ENCODE measurements around the gene RALGPS1.

Gene RALGPS1

DNA sequence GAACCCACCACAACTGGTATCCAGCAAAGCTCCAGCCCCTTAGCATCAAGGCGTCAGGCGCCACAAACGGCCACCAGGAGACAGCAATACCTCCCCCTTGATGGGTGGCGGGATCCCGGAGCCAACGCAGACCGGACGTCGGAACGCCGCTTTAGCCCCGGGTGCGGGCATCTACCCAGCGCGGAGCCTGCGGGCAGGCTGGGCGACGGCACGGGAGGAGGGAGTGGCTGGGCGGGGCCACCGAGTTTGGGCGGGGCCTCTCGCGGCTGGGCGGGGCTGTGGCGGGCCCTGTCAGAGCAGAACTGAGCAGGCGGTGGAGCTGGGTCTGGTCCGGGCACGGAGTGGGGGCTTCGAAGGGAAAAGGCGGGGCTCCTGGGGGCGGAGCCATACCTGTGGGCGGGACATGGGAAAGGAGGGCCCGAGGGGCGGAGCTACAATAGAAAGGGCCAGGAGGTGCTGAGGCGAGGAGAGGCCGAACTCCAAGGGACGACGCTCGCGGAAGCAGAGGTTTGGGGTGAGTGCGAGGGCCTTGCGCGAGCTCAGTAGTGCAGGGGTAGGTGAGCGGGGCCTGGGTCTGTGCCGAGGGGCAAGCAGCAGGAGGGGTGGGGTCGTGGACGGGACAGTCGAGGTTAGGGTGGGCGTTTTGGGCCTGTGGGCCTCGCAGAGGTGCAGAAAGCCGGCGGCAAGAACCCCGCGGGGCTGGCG lies 309.7 kb downstream of the RALGPS1 start:
- DNase-seq (ENCODE audit: low read depth), result peak; percentile 72

GRCh38 chr9:127224883-127225739 lies 310.5 kb downstream of the RALGPS1 start:
- DNase-seq (ENCODE audit: low read depth), result peak; percentile 83

GRCh38 chr9:127225801-127226625 lies 311.4 kb downstream of the RALGPS1 start:
- no peak for DNase-seq (ENCODE audit: low read depth)

- DNase-seq (ENCODE audit: low read depth), result no peak
These were observed 315.3 kb downstream of the RALGPS1 start for GRCh38 chr9:127229691-127230417.

GRCh38 chr9:127231666-127232065 lies 317.1 kb downstream of the RALGPS1 start:
- DNase-seq (ENCODE audit: low read depth), result no peak

DNA sequence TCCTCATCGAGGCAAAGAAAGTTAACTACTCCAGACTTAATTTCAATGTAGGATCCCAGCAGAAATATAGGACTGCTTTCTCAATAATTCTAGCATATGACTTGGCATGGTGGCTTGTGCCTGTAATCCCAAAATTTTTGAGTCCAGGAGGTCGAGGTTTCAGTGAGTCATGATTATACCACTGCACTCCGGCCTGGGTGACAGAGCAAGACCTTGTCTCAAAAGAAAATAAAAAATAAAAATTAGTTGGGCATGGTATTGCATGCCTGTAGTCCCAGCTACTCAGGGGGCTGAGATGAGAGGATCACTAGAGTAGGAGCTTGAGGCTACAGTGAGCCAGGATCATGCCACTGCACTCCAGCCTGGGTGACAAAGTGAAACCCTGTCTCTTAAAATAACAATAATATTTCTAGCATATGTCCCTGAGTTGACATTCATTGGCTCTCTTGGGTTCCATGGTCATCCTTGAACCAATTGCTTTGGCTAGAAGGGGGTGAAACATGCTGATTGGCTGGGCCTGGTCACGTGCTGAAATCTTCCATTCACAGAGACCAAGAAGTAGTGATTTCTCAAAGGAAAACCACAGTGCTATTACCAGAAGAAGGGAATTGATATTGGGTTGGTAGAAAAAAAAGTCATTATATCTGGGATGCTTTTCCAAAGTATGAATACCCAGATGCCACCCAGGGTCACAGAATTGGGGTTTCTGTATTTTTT lies 318.4 kb downstream of the RALGPS1 start:
- no peak for DNase-seq (ENCODE audit: low read depth)

DNA sequence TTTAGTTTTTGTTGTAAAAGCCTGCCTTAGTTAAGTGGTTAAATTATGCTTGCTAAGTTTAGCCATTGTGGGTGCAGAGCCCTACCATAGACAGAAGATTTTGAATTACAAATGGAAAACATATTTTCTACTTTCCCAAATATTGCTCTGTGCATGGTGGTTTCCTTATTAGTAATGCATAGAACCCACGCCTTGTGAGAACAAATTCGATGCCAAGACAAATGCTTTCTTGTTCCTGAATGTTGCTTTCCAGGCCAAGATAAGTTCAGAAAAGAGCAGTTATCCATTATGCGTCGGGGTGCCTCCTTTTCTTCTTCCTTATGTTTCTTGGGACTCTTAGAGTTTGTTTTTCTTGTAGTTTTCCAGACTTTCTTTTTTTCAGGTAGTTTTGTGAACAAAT lies 319.0 kb downstream of the RALGPS1 start:
- no peak for DNase-seq (ENCODE audit: low read depth)

GRCh38 chr9:127233989-127234388 lies 319.4 kb downstream of the RALGPS1 start:
- DNase-seq (ENCODE audit: low read depth), result no peak

- no peak for DNase-seq (ENCODE audit: low read depth)
These were observed 323.2 kb downstream of the RALGPS1 start for GRCh38 chr9:127237801-127238200.

DNA sequence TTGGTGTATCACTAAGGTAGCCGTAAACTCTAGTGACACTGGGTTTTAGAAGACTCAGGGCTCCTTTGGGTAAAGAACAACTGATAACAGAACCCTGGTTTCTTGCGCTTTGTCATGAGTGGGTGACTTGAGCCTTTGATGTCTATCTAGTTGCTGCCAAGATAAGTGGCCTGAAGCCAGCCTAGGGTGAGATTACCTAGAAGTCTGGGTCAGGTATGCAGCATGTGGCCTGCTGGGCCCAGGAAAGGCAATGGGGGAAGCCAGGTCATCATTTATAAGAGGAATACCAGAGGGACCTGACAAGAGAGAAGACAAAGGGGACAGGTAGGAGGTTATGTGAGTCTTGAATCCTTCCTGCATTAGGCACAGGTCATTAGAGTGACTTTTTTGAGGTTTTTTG lies 326.8 kb downstream of the RALGPS1 start:
- no peak for DNase-seq (ENCODE audit: low read depth)

DNA sequence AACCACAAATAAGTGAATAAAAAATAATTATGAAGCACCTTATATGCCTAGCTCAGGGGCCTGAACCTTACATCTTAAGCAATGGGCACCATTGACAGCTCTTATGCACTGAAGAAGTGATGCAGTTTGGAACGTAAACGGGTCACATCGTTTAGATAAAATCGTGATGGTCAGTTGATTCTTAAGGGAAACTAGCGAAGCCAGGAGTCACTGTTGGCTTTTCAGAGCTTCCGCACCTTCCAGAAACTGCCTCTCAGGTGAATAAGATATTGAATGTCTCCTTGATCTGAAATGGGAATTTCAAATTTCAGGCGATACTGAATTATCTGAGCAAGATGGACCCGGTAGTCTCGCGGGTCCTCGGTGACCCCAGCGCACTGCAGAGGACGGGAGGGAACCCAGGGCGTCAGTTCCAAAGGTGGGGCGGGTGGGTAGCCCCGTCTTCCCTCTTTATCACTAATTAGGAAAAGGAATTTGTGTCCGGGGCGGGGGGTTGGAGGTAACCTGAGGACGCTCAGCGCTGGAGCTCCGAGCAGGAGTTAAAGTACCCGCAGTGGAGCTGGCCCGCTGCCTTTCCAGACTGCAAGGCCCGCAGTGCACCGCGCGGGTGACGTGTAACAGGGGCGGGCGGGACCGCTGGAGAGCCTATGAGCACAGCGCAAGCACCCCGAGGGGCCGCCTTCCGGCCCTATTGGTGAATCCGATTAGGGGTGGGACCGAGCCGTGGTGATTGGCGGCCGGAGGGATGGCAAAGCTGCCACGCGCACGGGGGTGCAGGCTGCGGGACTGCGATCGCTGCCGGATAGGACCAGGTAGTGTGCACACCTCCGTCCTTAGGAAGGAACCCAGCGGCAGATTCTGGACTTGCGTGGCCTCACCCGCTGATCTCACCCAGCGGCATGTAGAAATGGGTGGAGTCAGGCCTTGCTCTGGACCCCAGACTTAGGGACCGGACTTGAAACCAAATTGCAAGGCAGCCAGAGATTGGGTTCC lies 330.3 kb downstream of the RALGPS1 start:
- peak; percentile 89 for DNase-seq (ENCODE audit: low read depth)

- no peak for DNase-seq (ENCODE audit: low read depth)
These were observed 331.1 kb downstream of the RALGPS1 start for GRCh38 chr9:127245637-127246164.

- no peak for DNase-seq (ENCODE audit: low read depth)
These were observed 333.7 kb downstream of the RALGPS1 start for GRCh38 chr9:127248241-127248640.

- no peak for DNase-seq (ENCODE audit: low read depth)
These were observed 335.3 kb downstream of the RALGPS1 start for GRCh38 chr9:127249877-127250276.

- no peak for DNase-seq (ENCODE audit: low read depth)
These were observed 336.4 kb downstream of the RALGPS1 start for GRCh38 chr9:127250896-127251391.

DNA sequence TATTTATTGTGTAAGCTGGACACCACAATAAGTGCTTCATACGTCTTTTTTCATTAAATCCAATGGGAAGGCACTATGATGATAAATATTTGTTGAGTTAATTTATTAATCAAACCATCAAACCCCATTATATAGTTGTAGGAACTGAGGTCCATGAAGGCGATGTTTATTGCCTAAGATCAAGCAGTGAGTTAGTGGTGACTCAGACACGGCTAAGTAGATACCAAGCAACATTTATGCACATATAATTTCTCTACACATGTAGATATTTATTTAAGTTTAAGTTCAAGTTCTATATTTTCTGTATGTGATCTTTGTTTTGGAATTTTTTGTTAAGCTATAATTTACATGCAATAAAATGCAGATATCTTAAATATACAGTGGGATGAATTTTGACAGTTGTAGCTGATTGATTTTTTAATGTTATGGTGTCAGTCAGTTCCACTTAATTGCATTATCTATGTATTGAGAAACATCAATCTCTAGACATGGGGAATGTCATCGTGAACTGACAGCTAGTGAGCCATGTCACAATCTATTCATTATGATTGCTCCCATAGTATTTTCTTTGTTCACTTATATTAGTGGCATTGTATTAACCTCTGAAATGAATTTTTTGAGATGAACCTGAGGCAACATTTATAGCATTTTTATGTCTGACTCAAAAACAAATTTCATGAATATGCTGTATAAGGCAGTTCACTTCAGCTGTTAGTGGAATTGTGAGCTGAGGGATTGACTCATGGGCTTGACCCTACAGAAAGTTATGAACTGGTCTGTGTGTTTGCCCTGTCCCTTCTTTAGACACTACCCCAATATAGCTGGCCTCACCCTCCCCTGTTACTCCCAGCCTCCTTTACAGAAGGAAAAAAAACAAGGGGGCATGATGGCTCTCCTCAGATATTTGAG lies 338.1 kb downstream of the RALGPS1 start:
- no peak for DNase-seq (ENCODE audit: low read depth)

DNA sequence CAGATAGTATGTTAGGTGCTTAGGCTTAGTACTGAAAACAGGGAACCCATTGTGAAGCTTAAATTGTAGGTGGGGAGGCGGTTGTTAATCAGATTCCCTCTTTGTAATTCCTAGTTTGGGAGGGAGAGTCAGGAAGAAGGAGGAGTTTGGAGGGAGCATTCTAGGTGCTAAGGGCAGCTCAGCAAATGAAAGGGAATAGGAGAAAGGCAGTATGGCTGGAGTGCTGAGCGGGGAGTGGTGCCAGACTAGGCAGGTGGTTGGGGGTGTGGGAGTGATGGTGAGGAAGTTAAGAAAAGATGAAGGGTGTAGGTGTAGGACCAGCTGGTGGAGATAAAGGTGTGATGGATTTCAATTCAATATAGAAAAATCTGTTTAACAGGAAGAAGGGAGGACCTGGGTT lies 338.9 kb downstream of the RALGPS1 start:
- no peak for DNase-seq (ENCODE audit: low read depth)

- no peak for DNase-seq (ENCODE audit: low read depth)
These were observed 341.1 kb downstream of the RALGPS1 start for GRCh38 chr9:127255692-127256091.

Measured in stimulated activated CD8-positive, alpha-beta memory T cell treated with anti-CD3 and anti-CD28 coated beads, Interleukin-12 subunit alpha, Interleukin-12 subunit beta, amount 100 ng/mL, for 4 hours (primary cell).